Stimulated activated CD4-positive, alpha-beta T cell treated with anti-CD3 and anti-CD28 coated beads, Interleukin-4, amount 100 ng/mL, for 1 hour (primary cell): ENCODE measurements around the gene FAM193A.
"Not testable (repeated sequence)": the region's sequence is repeated elsewhere in the genome, so short reads cannot be mapped to it uniquely, and the experiment has no call there.

Source experiments
- DNase-seq: peaks from one replicate; pipeline ENCODE4 v3.0.0-alpha.2; 2020

FAM193A gene

DNA sequence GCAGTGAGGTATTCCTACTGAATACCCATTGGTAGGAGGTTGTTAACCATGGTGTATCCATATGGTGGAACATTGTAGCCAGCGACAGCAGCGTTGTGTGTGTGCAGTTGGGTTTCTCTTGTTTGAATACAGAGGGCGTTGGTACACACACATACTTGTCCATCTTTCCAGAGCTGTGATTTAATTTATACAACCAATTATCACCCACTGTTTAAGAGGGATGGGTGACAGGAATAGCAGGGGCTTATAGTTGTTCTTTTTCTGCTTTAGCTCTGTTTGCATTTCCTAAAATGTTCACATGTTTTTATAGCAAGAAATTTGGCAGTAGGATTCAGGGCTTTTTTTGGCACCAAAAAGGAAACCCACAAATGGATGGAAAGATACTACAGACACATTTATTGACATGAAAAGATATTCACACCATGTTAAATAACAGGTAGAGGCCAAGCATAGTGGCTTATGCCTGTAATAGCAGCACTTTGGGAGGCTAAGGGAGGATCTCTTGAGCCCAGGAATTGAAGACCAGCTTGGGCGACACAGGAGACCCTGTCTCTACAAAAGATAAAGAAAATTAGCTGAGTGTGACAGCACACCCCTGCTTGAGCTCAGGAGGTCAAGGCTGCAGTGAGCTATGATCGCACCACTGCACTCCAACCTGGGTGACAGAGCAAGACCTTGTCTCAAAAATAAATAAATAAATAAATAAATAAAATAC is 159.1 kb downstream of the FAM193A start:
- DNase-seq, result no peak

DNA sequence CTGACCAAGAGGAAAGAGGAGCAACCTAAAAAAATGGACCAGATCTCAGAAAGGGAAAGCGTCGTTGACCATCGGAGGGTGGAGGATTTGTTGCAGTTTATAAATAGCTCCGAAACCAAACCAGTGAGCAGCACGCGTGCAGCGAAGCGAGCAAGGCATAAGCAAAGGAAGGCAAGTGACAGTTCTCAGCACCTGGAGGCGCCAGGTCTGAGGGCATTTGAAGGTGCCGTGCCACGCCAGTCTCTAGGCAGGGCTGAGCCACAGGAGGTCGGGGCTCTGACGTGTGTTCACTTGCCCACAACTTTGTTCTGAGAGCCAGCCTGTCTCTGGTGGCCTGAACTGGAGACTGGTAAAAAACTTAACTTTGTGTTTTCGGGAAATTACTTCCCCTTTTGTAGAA is 160.0 kb downstream of the FAM193A start:
- no peak for DNase-seq

DNA sequence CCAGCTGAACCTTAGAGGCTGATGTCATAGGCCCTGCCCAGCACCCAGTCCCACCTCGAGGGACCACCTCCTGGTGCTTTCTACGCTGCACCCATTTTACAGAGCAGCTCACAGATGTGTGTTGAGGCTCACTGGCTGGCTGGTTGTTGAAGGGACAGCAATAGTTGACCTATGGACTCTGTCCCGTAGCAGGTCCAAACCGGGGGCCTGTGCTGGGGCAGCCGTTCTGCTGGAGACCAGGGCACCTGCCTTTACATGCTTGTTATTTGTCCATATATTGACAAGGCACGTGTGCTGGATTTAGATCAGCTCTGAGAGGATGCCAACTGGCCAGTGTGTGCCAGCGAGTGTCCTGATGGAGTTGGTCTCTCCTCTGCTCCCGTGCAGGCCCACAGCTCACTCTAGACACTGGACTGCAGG is 161.6 kb downstream of the FAM193A start:
- no peak for DNase-seq

DNA sequence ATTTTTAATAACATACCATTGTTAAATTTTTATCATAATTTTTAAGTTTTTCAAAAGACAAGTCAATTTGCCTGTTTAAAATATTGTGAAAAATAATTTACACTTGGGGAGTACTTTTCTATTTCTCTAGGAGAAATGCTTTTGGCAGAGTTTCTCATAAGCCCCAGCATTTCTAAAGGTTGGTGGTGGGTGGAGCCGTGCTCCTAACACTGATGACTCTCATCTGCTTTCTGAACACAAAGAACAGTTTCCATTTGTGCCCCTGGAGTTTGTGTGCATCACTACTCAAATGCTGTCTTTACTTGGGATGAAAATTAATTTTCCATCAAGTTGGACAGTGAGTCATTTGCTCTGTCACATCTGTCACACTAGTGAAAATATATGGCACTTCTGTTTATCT is 162.1 kb downstream of the FAM193A start:
- no peak for DNase-seq

DNA sequence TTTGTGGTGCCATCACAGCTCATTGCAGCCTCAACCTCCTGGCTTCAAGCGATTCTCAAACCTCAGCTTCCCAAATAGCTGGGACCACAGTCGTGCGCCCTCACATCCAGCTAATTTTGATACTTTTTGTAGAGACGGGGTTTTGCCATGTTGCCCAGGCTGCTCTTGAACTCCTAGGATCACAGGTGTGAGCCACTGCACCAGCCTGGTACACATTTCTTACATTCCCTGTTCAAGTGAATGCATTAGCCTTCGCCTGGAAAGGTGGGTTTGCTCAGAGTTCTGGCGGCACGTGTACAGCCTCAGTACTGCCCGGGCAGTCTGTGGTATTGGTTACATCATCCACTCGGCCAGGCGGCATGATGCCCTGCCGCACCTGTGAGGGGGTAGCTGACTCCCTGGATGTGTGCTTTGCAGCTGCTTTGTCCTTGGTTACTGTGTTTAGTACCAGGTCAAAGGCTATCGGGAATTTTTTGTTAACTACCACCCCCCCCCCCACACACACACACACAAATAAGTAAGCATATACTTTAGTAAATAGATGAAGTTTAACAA is 162.6 kb downstream of the FAM193A start:
- no peak for DNase-seq

DNA sequence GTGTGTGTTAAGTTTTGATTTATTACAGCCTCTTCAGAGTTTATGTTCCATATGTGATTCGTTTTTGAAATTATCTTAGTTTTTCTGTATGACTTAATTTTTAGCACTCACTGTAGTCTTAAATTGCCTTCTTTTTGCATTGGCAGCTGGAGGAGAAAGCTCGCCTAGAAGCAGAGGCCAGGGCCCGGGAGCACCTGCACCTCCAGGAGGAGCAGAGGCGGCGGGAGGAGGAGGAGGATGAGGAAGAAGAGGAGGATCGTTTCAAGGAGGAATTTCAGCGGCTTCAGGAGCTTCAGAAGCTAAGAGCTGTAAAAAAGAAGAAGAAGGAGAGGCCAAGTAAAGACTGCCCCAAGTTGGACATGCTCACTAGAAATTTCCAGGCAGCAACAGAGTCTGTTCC is 163.1 kb downstream of the FAM193A start:
- DNase-seq, result no peak

DNA sequence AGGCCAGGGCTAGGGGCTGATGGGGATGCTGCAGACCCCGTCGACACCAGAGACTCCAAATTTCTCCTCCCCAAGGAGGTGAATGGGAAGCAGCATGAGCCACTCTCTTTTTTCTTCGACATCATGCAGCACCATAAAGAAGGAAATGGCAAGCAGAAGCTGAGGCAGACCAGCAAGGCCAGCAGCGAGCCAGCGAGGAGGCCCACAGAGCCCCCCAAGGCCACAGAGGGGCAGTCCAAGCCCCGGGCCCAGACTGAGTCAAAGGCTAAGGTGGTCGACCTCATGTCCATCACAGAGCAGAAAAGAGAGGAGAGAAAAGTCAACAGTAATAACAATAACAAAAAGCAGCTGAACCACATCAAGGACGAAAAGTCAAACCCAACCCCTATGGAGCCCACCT is 163.6 kb downstream of the FAM193A start:
- DNase-seq, result no peak

DNA sequence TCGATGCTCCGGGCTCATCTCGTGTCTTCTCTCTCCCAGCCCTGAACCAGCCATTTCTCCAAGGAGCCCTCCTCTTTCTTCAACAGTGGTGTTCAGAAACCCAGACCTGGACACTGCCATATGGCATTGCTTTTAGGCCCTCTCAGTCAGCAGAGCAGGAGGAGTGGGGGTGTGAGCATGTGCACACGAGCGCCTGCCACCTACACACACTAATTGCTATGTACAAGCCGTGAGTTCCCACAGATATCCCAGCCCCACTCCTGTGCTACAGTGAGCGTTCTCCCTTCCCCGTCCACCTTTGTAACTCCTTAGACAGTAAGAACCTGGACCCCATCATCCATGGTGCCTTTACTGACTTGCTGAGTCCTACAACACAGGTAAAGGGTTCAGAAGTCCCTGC is 165.9 kb downstream of the FAM193A start:
- DNase-seq, result no peak

DNA sequence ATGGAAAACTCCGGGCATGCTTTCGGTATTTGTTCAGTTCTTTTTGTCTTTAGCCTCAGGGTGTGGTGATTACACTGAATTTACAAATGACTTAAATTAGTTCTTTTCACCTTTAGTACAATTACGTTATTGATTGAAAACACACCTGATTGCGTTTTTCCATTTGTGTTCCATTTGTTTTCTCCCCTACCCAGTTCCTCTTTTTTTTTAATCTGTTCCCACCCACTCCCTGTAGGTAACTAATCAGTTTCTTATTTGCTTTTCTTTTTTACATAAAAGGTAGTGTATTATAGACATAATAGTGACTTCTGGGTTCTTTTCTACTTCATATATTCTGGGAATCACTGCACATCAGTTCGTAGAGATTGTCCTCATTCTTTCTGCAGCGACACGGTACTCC is 166.3 kb downstream of the FAM193A start:
- no peak for DNase-seq

DNA sequence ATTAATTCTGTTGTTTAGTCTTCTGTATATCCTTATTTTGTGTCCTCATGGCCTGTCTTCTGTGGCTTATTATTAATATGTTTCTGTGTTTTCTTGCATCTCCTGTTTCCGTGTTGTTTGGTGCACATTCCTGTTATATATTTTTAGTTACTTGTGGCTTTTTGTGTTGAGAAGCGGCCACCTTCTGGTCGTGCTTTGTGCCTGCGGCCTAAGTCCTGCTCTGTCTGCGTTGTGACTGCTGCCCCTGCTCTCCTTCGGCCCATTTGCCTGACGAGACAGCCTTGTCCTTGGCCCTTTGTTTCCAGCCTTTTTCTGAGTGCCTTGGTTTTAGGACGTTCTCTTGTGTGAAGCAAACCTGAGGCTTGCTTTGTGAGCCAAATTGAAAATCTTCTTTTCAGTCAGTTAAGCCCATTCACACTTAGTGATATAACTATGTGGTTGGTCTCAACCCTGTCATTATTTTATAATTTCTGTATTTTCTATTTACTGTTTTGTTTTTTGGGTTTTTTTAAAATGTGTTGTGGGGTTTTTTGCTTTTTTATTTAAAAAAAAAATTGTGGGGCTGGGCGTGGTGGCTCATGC is 175.9 kb downstream of the FAM193A start:
- DNase-seq, result no peak

DNA sequence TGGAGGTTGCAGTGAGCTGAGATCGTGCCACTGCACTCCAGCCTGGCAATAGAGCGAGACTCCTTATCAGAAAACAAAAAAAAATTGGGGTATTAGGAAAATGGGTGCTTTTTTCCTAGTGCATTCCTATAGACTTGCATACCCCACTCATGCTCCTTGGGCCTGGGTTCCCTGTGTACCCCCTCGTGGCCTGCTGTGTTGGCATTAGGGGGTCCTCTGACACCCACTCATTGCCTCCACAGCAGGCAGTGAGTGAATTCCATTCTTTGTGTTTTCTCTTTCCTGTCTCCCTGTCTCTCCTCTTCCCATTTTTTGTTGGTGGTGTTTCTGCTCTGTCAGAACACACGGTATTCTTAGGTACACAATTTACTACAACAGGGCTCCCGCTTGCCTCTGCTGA is 176.9 kb downstream of the FAM193A start:
- no peak for DNase-seq

DNA sequence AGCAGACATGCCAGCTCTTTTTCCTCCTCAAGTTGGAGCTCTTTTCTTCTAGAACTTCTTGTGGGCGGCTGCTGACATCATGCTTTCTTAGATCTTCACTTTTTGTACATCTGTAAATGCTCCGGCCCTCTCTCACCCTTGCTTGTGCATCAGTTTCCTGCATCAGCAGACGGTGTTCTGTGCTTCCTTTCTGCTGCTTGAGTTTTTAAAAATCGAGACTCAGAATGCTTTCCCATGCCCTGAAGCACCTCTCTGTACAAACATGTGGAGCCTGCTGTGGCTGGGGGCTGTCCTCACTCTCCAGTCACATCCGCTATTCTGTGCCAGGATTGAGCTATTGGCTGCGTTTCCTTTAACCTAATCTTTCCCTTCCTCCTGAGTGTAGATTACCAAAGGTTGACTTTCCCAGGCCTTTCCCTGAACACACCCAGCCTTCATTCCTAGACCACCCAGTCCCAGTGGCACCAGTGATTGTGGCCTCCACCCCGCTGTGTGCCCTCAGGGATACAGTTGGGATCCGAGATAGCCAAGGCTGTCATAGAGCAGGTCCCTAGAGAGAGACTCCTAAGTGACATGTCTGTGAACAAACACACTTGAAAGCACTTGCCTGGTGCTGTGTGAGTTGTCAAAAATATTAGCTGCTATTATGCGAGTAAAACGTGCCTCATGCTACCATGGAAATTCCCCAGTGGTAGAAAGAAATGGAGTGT is 177.8 kb downstream of the FAM193A start:
- peak; percentile 40 for DNase-seq

DNA sequence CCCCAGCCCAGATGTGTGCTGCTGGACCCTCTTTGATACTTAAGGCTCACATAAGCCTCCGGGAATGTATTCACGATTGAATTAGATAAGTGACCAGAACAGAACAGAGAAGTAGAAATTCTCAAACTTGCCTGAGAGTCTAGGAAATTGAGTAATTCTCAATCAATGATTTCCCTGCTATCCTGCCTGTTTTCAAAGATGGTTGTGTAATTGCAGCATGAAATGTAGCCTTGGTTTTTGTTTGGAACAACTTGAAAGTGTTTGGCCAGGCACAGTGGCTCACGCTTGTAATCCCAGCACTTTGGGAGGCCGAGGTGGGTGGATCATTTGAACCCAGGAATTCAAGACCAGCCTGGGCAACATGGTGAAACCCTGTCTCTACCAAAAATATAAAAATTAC is 178.5 kb downstream of the FAM193A start:
- no peak for DNase-seq

DNA sequence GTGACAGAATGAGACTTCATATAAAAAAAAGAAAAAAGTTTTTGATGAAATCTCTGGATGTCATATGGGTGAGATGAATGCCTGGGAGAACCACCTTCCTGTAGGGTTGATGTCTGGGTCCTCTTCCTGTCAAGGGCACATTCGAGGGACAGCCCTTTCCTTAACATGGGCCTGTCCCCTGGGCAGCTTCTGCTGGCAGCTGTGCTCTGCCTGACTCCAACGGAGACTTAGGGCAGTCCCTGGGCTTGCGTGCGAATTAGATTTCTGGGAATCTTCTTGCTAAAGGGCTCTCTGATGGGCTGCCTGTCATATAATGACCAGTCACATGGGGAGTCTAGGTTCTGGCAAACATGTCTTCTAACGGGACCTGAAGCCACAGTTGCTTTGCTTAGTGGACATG is 179.0 kb downstream of the FAM193A start:
- no peak for DNase-seq

DNA sequence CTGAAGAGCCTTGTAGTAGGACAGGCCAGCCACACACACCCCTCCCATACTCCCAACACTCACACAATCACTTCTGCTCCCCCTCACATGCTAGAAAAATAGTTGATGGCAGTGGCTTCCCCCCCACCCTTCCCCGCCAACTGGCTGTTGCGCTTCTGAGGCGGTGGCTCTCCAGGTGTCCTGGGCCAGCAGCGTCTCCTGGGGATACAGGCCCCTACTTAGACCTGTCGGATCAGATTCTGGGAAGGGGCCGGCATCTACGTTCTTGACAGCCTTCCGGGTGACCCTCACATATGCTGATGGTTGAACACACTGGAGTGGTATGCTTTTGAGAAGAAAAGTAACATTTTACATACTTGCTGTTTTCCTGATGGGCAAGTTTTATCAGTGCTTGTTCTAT is 179.8 kb downstream of the FAM193A start:
- DNase-seq, result no peak

DNA sequence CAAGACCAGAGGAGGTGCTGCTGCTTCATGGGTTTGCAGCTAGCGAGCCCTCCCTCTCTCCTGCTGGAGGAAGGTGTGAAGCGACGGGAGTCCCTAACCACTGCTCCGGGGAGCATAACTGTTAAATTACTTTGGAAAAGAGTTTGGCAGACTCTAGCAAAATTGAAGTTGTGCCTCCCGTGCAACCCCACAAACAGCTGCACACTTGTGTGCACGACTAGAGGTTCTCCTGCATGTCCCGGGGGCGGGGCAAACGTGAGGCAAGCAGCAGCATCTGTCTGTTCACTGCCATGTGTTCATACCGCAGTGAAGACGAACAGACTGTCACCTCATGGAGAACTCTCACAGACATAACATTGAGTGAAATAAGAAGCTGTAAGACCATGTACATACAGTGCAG is 185.1 kb downstream of the FAM193A start:
- no peak for DNase-seq

DNA sequence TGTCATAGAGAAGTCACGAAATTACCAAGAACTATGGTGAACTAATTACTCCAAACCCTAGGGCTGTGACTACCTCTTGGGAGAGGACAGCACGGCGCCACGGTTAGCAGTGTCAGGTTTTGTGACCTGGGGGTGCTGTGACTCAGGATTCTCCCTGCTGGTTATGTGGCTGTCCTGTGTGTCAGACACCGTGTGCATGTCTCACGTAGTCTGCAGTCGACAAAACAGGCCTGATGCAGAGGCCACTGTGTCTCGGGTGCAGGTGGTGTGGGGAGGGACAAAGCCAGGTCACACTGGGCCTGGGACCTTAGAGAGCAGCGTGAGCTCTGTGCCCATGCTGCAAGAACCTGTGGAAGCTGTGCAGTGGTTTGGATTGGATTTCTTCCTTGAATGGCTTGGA is 185.6 kb downstream of the FAM193A start:
- DNase-seq, result no peak

DNA sequence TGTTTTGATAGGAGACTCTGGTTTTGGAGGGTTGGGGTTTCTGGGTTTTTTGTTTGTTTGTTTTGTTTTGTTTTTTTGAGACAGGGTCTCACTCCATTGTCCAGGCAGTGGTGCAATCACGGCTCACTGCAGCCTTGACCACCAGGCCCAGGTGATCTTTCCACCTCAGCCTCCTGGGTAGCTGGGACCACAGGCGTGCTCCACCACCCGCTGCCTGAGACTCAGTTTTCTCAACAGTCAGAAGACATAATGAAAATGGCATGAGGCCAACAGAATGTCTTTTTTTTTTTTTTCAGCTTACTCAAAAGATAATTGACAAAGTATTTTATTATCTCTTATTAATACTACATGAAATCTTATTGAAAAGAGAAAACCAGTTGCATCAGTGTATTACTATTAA is 187.3 kb downstream of the FAM193A start:
- no peak for DNase-seq

DNA sequence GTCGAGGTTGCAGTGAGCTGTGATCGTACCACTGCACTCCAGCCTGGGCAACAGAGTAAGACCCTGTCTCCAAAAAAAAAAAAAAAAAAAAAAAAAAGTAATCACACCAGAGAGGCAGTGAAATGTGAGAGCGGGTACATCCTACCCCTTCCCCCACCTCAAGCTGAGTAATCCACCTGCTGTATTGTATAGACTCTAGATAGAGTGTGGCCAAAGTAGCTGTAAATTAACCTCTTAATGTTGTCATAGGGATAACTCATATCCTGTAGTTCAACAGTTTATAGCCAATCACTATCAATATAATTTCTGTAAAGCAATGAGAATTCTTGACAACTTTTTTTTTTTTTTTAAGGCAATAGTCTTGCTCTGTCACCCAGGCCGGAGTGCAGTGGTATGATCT is 188.9 kb downstream of the FAM193A start:
- no peak for DNase-seq

DNA sequence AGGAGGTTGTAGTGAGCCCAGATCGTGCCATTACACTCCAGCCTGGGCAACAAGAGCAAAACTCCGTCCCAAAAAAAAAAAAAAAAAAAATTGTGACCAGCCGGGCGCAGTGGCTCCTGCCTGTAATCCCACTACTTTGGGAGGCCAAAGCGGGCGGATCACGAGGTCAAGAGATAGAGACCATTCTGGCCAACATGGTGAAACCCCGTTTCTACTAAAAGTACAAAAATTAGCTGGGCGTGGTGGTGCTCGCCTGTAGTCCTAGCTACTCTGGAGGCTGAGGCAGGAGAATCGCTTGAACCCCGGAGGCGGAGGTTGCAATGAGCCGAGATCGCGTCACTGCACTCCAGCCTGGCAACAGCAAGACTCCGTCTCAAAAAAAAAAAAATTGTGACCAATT is 190.4 kb downstream of the FAM193A start:
- not testable (repeated sequence) for DNase-seq

DNA sequence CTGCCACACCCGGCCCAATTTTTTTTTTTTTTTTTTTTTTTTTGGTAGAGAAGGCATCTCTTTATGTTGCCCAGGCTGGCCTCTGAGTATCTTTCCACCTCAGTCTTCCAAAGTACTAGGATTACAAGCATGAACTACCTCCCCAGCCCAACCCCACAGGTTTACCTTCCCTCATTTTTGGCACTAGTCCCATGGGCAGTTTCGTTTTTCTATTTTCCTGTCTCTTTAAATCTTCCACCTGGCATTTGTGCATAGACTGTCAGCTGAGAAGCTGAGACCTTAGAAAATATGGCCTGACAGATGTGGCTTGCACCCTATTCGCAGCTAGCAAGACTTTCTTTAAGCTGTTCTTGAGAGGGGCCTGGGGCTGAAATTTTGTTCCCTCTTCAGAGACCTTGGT is 191.8 kb downstream of the FAM193A start:
- DNase-seq, result no peak

DNA sequence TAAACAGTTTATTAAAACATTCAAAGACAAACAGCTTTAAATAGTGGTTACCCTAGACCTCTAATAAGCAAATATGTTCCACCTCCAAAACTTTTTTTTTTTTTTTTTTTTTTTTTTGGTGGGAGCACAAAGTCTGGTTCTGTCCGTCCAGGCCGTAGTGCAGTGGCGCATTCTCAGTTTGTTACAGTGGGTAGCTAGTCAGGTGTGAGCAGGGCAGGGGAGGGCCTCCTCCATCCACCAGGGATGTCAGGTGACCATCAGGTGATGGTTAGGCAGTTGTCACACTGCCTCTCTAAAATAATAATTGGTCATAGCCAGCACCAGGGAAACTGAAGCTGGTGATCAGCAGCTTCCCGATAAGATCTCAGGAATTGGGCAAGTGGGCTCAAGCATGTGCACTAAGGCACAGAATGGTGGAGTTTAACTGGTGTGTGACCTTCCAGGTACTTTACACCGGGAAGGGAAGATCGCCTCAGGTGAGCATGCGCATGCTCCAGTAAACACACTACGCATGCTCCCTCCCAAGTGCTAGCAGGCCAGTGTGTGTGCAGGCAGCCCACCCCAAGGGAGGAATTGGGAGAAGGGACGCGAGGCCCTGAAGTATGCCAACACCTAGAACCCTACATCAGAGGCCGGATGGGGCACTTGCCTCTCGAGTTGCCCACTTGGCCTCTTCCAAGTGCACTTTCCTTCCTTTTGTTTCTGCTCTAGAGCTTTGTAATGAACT is 192.5 kb downstream of the FAM193A start:
- no peak for DNase-seq

DNA sequence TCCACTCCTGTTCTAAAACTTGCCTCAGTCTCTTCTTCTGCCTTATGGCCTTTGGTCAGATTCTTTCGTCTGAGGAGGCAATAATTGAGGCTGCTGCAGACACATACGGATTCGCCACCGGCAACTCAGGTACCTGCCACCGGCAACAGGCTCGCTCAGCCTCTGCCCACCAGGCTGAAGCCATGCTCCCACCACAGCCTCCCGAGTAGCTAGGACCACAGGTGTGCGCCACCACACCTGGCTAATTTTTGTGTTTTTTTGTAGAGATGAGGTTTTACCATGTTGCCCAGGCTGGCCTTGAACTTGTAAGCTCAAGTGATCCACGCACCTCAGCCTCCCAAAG is 193.1 kb downstream of the FAM193A start:
- no peak for DNase-seq

DNA sequence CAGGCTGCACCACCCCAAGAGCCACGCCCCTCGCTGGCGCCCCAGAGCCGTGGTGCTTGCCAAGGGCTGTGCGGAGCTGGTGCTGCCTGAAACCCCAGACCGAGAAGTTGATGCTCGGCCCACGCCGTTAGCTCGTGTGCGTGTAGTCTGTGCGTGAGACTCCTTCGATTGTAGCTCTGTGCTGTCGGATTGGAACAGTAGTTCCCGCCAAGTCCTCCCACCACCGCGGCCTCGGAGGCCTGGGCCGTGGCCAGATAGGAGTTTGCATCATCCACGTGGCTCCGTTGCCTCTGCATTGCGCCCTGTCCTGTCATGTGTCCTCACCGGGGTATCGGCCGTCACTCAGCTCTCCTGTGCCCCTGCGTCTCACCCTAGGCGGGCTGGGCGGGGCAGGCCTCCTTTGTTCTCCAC is 195.5 kb downstream of the FAM193A start:
- no peak for DNase-seq
